ENCODE results near the gene DSEL. TPM values are rescaled to one million over a fixed set of nuclear protein-coding genes. Genes with fewer than 3 reads are reported as not detected.

The DSEL gene
- total RNA-seq, 2 donors from 2014 or later: 4.7 to 6.8 TPM

GRCh38 chr18:67540559-67540958 lies 24.0 kb upstream of the DSEL start:
- Histone ChIP-seq H3K36me3 (no peaks in the 10 kb centered on the region), H3K9me3 (no peaks in the 10 kb centered on the region), H3K27ac (no peak overlapping the region), H3K4me3 (no peak overlapping the region), H3K27me3 (no peaks in the 10 kb centered on the region), H3K4me1 (no peaks in the 10 kb centered on the region)
- DNase-seq (ENCODE audit: low spot score): no peak
- no peak for TF ChIP-seq CTCF (IDR thresholded peaks at IDR 0.05)

GRCh38 chr18:67531929-67532328 lies 15.4 kb upstream of the DSEL start:
- Histone ChIP-seq H3K27me3 (no peaks in the 10 kb centered on the region), H3K9me3 (no peaks in the 10 kb centered on the region), H3K4me1 (no peaks in the 10 kb centered on the region), H3K36me3 (no peaks in the 10 kb centered on the region), H3K27ac (no peak overlapping the region), H3K4me3 (no peak overlapping the region)
- TF ChIP-seq CTCF (IDR thresholded peaks at IDR 0.05): no peak
- no peak for DNase-seq (ENCODE audit: low spot score)

GRCh38 chr18:67525328-67526099 lies 9.0 kb upstream of the DSEL start:
- DNase-seq (ENCODE audit: low spot score): peak; percentile 72
- Histone ChIP-seq H3K9me3 (no peaks in the 10 kb centered on the region), H3K4me1 (peaks cover 0 to 12% of the 10 kb centered on the region in 2 donors), H3K27ac (peak overlapping the region in 1 of 2 donors; percentile 52), H3K4me3 (no peak overlapping the region), H3K36me3 (no peaks in the 10 kb centered on the region), H3K27me3 (no peaks in the 10 kb centered on the region)
- no peak for TF ChIP-seq CTCF (IDR thresholded peaks at IDR 0.05)

GRCh38 chr18:67520351-67520921 lies 3.9 kb upstream of the DSEL start:
- no peaks in the 10 kb centered on the region for H3K9me3 ChIP-seq
- no peak for TF ChIP-seq CTCF (IDR thresholded peaks at IDR 0.05)
- no peaks in the 10 kb centered on the region for H3K27me3 ChIP-seq
- H3K4me1 ChIP-seq: peaks cover 0 to 15% of the 10 kb centered on the region in 2 donors
- H3K27ac ChIP-seq: peak overlapping the region in 1 of 2 donors; percentile 44
- DNase-seq (ENCODE audit: low spot score): no peak
- no peaks in the 10 kb centered on the region for H3K36me3 ChIP-seq
- H3K4me3 ChIP-seq: no peak overlapping the region

DNA sequence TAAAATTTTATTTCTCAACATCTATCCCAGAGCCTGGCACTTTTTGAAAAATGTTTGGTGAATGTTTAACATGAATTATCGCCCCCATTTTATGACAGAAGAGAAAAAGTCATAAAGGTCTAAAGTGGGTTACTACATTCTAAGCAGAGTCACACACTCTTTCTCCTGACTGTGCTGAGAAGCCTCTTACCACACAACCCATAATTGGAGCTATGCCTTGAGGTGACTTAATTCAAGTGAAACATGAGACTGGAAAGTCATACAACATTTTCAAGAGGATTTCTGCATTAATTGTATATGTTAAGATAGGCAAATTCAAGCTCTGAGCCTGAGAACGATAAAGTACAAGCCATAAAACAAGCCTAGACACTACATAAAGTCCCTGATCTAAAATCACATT lies 3.1 kb upstream of the DSEL start:
- Histone ChIP-seq H3K27ac (peak overlapping the region in 1 of 2 donors; percentile 44), H3K4me1 (peaks cover 0 to 9% of the 10 kb centered on the region in 2 donors), H3K4me3 (no peak overlapping the region), H3K36me3 (no peaks in the 10 kb centered on the region), H3K27me3 (no peaks in the 10 kb centered on the region), H3K9me3 (no peaks in the 10 kb centered on the region)
- no peak for DNase-seq (ENCODE audit: low spot score)
- no peak for TF ChIP-seq CTCF (IDR thresholded peaks at IDR 0.05)
